ENCODE results near the gene BPHL.

DNA sequence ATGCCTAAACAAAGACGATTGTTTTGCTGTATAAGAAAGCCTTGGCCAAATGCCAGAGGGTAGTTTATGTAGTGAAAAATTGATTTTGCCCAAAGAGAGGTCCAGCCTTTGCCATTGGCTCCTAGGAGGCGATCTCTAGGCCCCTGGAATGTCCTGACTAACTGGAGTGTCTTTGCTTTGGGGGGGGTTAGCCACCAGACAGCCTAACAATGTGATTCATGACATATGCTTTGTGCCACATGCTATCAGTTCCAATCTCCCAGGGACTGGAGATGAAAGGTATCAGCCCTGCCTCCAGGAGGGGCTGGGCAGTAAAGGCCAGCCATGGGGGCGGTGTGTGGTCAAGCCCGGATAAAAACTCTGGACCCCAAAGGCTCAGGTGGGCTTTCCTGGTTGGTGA is 71.5 kb downstream of the BPHL start:
- TF ChIP-seq, protein P1, sequence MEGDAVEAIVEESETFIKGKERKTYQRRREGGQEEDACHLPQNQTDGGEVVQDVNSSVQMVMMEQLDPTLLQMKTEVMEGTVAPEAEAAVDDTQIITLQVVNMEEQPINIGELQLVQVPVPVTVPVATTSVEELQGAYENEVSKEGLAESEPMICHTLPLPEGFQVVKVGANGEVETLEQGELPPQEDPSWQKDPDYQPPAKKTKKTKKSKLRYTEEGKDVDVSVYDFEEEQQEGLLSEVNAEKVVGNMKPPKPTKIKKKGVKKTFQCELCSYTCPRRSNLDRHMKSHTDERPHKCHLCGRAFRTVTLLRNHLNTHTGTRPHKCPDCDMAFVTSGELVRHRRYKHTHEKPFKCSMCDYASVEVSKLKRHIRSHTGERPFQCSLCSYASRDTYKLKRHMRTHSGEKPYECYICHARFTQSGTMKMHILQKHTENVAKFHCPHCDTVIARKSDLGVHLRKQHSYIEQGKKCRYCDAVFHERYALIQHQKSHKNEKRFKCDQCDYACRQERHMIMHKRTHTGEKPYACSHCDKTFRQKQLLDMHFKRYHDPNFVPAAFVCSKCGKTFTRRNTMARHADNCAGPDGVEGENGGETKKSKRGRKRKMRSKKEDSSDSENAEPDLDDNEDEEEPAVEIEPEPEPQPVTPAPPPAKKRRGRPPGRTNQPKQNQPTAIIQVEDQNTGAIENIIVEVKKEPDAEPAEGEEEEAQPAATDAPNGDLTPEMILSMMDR (IDR thresholded peaks at IDR 0.05; ENCODE audit: borderline replicate concordance, extremely low read depth, low read length, poor library complexity, severe bottlenecking), result no peak
- no peak for TF ChIP-seq EZH2 (IDR thresholded peaks at IDR 0.05; ENCODE audit: borderline replicate concordance, low read depth, low read length, severe bottlenecking)
